ENCODE results near the gene SH3PXD2A. TPM values are rescaled to one million over a fixed set of nuclear protein-coding genes. Genes with fewer than 3 reads are reported as not detected.

The SH3PXD2A gene
- total RNA-seq, 1 donor from 2014 or later = 36.8 TPM

DNA sequence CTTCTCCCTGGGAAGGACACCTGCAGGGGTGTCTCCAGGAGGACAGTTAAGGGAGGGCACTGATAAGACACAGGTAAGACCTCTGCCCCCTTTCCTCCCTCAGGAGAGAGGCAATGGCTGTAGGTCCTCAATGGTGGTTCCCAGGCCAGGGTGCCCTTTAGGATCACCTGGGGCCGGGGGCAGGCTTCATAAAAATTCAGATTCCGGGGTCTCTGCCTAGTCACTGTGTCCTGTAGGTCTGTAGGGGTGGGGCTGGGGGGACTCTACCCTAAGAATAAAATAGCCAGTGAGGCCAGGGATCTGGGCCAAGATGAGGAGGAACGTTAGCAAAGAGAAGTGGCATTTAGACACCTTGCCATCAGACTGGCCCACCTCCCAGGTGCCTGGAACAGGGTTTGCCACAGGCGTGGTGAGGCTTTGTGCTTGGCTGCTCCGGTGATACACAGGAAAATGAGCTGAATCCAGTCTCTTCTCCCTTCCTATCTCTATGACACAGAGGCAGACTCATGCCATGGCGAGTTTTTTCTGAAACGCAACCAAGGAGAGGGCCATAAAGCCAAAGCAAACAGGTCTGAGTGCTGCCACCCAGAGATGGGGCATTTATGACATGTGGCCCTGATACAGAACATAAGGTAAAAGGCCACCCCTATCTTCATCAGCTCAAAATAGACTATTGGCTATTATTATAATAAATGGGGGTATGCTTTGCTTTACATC lies 52.6 kb downstream of the SH3PXD2A start:
- Mint-ChIP-seq H3K9me3 (no peaks in the 10 kb centered on the region), H3K4me1 (peaks cover 14% of the 10 kb centered on the region)

DNA sequence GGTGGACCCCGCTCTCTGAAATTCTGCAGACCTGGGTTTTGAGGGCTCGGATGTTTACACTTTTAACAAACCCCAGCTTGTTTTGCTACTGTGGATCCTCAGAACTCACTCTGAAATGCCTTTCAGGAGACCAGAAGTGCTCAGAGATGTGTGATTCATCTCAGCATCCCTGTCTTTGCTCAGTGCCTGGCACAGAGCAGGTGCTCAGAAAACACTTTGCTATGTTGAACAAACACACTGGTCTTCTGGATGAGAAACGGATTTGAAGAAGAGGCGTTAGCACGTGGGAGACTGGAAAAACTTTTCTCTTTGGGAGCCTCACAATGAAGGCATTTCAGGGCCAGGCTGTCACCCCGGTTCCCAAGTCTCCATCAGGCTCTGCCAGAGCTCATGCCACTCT lies 53.3 kb downstream of the SH3PXD2A start:
- Mint-ChIP-seq H3K27ac (no peak overlapping the region), H3K4me1 (peaks cover 14% of the 10 kb centered on the region), H3K27me3 (ENCODE audit: low read depth) (peaks cover 14% of the 10 kb centered on the region), H3K36me3 (peaks cover 6% of the 10 kb centered on the region), H3K4me3 (no peak overlapping the region), H3K9me3 (no peaks in the 10 kb centered on the region)
- DNase-seq (ENCODE audit: low spot score in 2 of 2, unreplicated experiment in 2 of 2) = no peak
- TF ChIP-seq, protein P1, sequence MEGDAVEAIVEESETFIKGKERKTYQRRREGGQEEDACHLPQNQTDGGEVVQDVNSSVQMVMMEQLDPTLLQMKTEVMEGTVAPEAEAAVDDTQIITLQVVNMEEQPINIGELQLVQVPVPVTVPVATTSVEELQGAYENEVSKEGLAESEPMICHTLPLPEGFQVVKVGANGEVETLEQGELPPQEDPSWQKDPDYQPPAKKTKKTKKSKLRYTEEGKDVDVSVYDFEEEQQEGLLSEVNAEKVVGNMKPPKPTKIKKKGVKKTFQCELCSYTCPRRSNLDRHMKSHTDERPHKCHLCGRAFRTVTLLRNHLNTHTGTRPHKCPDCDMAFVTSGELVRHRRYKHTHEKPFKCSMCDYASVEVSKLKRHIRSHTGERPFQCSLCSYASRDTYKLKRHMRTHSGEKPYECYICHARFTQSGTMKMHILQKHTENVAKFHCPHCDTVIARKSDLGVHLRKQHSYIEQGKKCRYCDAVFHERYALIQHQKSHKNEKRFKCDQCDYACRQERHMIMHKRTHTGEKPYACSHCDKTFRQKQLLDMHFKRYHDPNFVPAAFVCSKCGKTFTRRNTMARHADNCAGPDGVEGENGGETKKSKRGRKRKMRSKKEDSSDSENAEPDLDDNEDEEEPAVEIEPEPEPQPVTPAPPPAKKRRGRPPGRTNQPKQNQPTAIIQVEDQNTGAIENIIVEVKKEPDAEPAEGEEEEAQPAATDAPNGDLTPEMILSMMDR (IDR thresholded peaks at IDR 0.05; ENCODE audit: unreplicated experiment) = no peak

More for the DNA sequence above, 52.6 kb downstream of the SH3PXD2A start:
- Mint-ChIP-seq H3K36me3 (peaks cover 5% of the 10 kb centered on the region), H3K27ac (no peak overlapping the region), H3K4me3 (no peak overlapping the region), H3K27me3 (ENCODE audit: low read depth) (peaks cover 18% of the 10 kb centered on the region)
- no peak for DNase-seq (ENCODE audit: low spot score in 2 of 2, unreplicated experiment in 2 of 2)
- TF ChIP-seq, protein P1 (IDR thresholded peaks at IDR 0.05; ENCODE audit: unreplicated experiment) = no peak

DNA sequence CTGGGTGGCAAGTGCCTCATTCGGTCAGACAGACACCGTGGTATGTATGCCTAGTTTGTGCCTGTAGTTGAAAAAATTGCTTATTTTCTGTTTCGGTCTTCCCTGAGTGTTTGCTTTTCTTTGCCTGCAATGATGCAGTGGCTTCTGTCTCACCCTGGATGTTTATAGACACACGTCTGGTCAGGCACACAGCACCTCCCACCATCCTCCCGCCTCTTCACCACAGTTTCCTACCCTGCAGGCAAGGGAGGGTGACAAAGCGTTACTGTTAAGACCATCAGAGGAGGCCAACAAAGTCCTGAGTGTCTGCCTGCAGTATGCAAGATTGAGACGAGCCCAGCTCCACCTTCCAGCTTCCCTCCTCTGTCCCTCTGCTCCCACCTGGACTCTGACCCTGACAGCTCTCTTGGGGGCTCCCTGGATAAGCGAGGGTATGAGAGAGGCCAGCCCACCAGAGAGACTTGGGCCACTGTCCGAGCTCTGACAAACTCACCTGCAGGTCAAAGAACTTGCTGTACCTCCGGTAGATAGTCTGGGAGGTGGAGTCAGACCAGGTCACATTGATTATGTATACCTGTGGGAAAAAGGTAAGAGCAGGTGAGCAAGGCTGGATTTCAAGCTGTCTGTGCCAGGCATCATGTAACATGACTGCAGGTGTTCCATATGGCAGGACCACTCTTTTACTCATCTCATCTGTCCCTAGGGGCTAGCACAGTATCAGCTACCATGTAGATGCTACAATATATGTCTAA lies 54.4 kb downstream of the SH3PXD2A start:
- TF ChIP-seq, protein P1 (IDR thresholded peaks at IDR 0.05; ENCODE audit: unreplicated experiment) = no peak
- H3K4me1 Mint-ChIP-seq = peaks cover 14% of the 10 kb centered on the region
- peaks cover 11% of the 10 kb centered on the region for H3K27me3 Mint-ChIP-seq (ENCODE audit: low read depth)
- H3K4me3 Mint-ChIP-seq = no peak overlapping the region
- no peaks in the 10 kb centered on the region for H3K9me3 Mint-ChIP-seq
- no peak for DNase-seq (ENCODE audit: low spot score in 2 of 2, unreplicated experiment in 2 of 2)
- H3K36me3 Mint-ChIP-seq = peaks cover 9% of the 10 kb centered on the region
- H3K27ac Mint-ChIP-seq = no peak overlapping the region

DNA sequence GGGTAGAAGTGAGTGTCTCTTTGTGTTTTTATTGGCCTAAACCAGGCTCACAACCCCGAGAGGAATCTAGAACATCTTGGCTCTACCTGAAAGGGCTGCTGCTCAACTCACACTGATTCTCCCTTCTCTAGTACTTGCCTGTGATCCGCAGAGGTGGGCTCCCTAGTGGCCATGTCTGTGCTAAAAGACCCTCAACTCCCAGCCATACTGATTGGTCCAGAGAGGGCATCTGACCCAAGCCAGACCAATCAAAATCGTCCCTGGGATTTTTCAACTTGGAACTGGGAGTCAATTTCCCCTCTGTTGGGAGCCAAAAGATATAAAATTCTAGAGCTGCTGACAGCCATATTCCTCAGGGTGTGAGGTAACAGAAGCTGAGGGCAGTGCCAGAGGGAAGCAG lies 55.3 kb downstream of the SH3PXD2A start:
- peaks cover 9% of the 10 kb centered on the region for H3K36me3 Mint-ChIP-seq
- H3K9me3 Mint-ChIP-seq = no peaks in the 10 kb centered on the region
- H3K27ac Mint-ChIP-seq = no peak overlapping the region
- H3K4me3 Mint-ChIP-seq = no peak overlapping the region
- H3K27me3 Mint-ChIP-seq (ENCODE audit: low read depth) = peaks cover 8% of the 10 kb centered on the region
- peaks cover 14% of the 10 kb centered on the region for H3K4me1 Mint-ChIP-seq
- no peak for DNase-seq (ENCODE audit: low spot score in 2 of 2, unreplicated experiment in 2 of 2)
- TF ChIP-seq, protein P1 (IDR thresholded peaks at IDR 0.05; ENCODE audit: unreplicated experiment) = no peak

DNA sequence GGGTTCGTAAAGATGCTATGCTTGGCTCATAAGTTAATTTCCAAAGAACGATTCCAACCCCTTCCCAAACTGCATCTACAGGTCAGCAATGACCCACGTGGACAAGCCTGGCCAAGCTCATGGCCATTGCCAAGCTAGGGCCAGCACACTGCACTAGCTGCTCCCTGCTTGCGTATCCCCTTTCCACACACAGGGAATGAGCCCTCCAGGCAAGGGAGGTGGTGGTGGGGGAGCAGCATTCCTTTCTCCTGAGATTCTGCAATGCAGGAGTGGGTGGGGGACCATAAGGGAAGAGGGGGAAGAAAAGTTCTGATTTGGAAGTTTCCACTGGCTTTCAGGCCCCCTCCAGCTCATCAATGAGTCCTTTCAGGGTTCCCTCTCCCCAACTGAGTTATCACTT lies 56.0 kb downstream of the SH3PXD2A start:
- peaks cover 8% of the 10 kb centered on the region for H3K27me3 Mint-ChIP-seq (ENCODE audit: low read depth)
- H3K4me1 Mint-ChIP-seq = peaks cover 10% of the 10 kb centered on the region
- no peaks in the 10 kb centered on the region for H3K9me3 Mint-ChIP-seq
- H3K36me3 Mint-ChIP-seq = peaks cover 9% of the 10 kb centered on the region
- TF ChIP-seq, protein P1 (IDR thresholded peaks at IDR 0.05; ENCODE audit: unreplicated experiment) = no peak
- no peak overlapping the region for H3K4me3 Mint-ChIP-seq
- no peak overlapping the region for H3K27ac Mint-ChIP-seq
- no peak for DNase-seq (ENCODE audit: low spot score in 2 of 2, unreplicated experiment in 2 of 2)

Data from mesothelial cell of epicardium (in vitro differentiated cells).